B cell (primary cell): ENCODE data around the gene FAM20C. TPM values are rescaled to one million over a fixed set of nuclear protein-coding genes. Genes with fewer than 3 reads are reported as not detected.

ENCODE experiments used
- ATAC-seq: fragments of 200-7000 bp; cut with Tn5 transposase; one replicate; pipeline ENCODE4 v1.10.0; 2021; ENCODE audit warnings: low read depth, mild to moderate bottlenecking, moderate number of reproducible peaks, moderate library complexity
- CTCF ChIA-PET: fragments of 350-600 bp; sonication (Branson Sonifier 250); formaldehyde crosslinking; loops from one replicate; lab custom pipeline; 2021; ENCODE audit warnings: antibody characterized with exemption, inconsistent platforms; lab: Charles Lee
- POLR2A ChIA-PET: fragments of 350-600 bp; sonication (Branson Sonifier 250); formaldehyde crosslinking; loops from one replicate; lab custom pipeline; 2021; ENCODE audit warnings: antibody characterized with exemption; lab: Charles Lee
- DNase-seq: peaks from one replicate; pipeline ENCODE4 v3.0.0; 2013
- H2AFZ ChIP-seq: 2 replicates; pipeline ENCODE4 v1.6.1; 2012; ENCODE audit warnings: mild to moderate bottlenecking, low read depth, low read length; ENCODE audit not compliant: insufficient read depth, poor library complexity, severe bottlenecking
- H3K27ac ChIP-seq, 2 donors: 1 replicate in 1 of 2; 2 replicates in 1 of 2; pipeline ENCODE4 v1.5.1; 2012 to 2013; ENCODE audit warnings: low read length in 2 of 2, mild to moderate bottlenecking in 2 of 2, moderate library complexity in 1 of 2
- H3K27me3 ChIP-seq, 4 experiments: fragments of 200-600 bp in 1 of 4; sonication (generic) in 1 of 4; replicated peaks in 1 of 4; 1 replicate in 2 of 4; 2 replicates in 2 of 4; pipeline versions ENCODE4 v1.6.1 to v1.7.0; 2013 to 2016; ENCODE audit warnings: low read length in 3 of 4, mild to moderate bottlenecking in 2 of 4, mixed read lengths in 1 of 4, moderate library complexity in 1 of 4; ENCODE audit not compliant: insufficient read depth in 4 of 4, control insufficient read depth in 3 of 4; ENCODE audit errors: control extremely low read depth in 1 of 4
- H3K36me3 ChIP-seq, 2 experiments: replicated peaks in 1 of 2; 1 replicate in 1 of 2; 2 replicates in 1 of 2; pipeline versions ENCODE4 v1.6.1 to v1.7.1; 2013; ENCODE audit warnings: low read length in 1 of 2; ENCODE audit not compliant: insufficient read depth in 2 of 2, control insufficient read depth in 1 of 2; ENCODE audit errors: control extremely low read depth in 1 of 2, extremely low read depth in 1 of 2
- H3K4me1 ChIP-seq, 2 donors: fragments of 200-600 bp in 1 of 2; sonication (generic) in 1 of 2; 1 replicate in 1 of 2; 2 replicates in 1 of 2; pipeline versions ENCODE4 v1.5.1 to v1.6.1; 2013 to 2017; ENCODE audit warnings: low read length in 2 of 2; ENCODE audit not compliant: control insufficient read depth in 2 of 2, insufficient read depth in 2 of 2
- H3K4me2 ChIP-seq: replicated peaks from 2 replicates; pipeline ENCODE3; 2012; ENCODE audit warnings: mild to moderate bottlenecking, low read depth, low read length; ENCODE audit not compliant: poor library complexity, severe bottlenecking
- H3K4me3 ChIP-seq, 5 experiments: fragments of 200-600 bp in 1 of 5; sonication (generic) in 1 of 5; 1 replicate in 3 of 5; 2 replicates in 2 of 5; pipeline versions ENCODE4 v1.5.1 to v1.7.0; 2011 to 2016; ENCODE audit warnings: low read length in 4 of 5, mild to moderate bottlenecking in 4 of 5, low read depth in 2 of 5, control low read depth in 1 of 5, moderate library complexity in 1 of 5; ENCODE audit not compliant: insufficient read depth in 1 of 5; ENCODE audit errors: control extremely low read depth in 1 of 5, extremely low read depth in 1 of 5
- H3K79me2 ChIP-seq: fragments of 200-600 bp; sonication (generic); one replicate; pipeline ENCODE4 v1.6.0; 2016; ENCODE audit warnings: low read length; ENCODE audit not compliant: control insufficient read depth, insufficient read depth
- H3K9ac ChIP-seq: fragments of 200-600 bp; sonication (generic); 2 replicates; pipeline ENCODE4 v1.6.1; 2017; ENCODE audit warnings: mild to moderate bottlenecking, low read length, moderate library complexity
- H3K9me3 ChIP-seq, 3 donors: one replicate each; pipeline versions ENCODE4 v1.6.1 to v1.7.1; 2013; ENCODE audit warnings: low read length in 2 of 3; ENCODE audit not compliant: control insufficient read depth in 2 of 3, insufficient read depth in 1 of 3; ENCODE audit errors: control extremely low read depth in 1 of 3
- H4K20me1 ChIP-seq: 2 replicates; pipeline ENCODE4 v1.6.0; 2012; ENCODE audit warnings: mild to moderate bottlenecking, low read length; ENCODE audit not compliant: insufficient read depth, control insufficient read depth, poor library complexity, severe bottlenecking
- H3K27ac Mint-ChIP-seq: one replicate; pipeline ENCODE4 v1.8.0; 2021; ENCODE audit warnings: mixed read lengths
- H3K27me3 Mint-ChIP-seq: one replicate; pipeline ENCODE4 v1.8.0; 2021; ENCODE audit warnings: mixed read lengths
- H3K4me1 Mint-ChIP-seq: one replicate; pipeline ENCODE4 v1.8.0; 2021; ENCODE audit warnings: mixed read lengths
- H3K4me3 Mint-ChIP-seq: one replicate; pipeline ENCODE4 v1.8.0; 2021; ENCODE audit warnings: mixed read lengths
- H3K9me3 Mint-ChIP-seq: one replicate; pipeline ENCODE4 v1.8.0; 2022; ENCODE audit warnings: mixed read lengths; ENCODE audit not compliant: insufficient read depth
- EZH2 ChIP-seq: IDR thresholded peaks from 2 replicates; pipeline ENCODE4 v1.6.1; 2012; ENCODE audit warnings: borderline replicate concordance, low read depth, mild to moderate bottlenecking, moderate library complexity, low read length; ENCODE audit not compliant: insufficient read depth, poor library complexity, severe bottlenecking
- WGBS: methylation state at CpG from one replicate; pipeline ENCODE4 v1.1.5; 2013; ENCODE audit warnings: missing lambda C conversion rate; ENCODE audit not compliant: insufficient coverage; 5-methylcytosine and 5-hydroxymethylcytosine counted together
- intact Hi-C: fragments of 100-400 bp; cut with micrococcal nuclease; formaldehyde crosslinking; loops from one replicate; pipeline ENCODE4 v1.10.0; 2022
- polyA plus RNA-seq: library from polyadenylated mRNA; depleted of rRNA; stranded (reverse); fragments of >200 nt; gene quantifications from 2 replicates; pipeline ENCODE4 v1.2.3, GENCODE V29; 2012
- total RNA-seq, 2 donors: library from RNA; stranded (reverse); fragments of 120-200 nt in 1 of 2; gene quantifications; 1 replicate in 1 of 2; 2 replicates in 1 of 2; pipeline versions ENCODE4 v1.2.3 to v1.2.4, GENCODE V29; 2013 to 2022
- TF ChIP-seq, protein P1 (sequence below): fragments of 200-600 bp; IDR thresholded peaks from one replicate; pipeline ENCODE4 v1.8.0; 2022; ENCODE audit warnings: antibody characterized with exemption, mild to moderate bottlenecking

The FAM20C gene
- total and polyA plus RNA-seq, 2 donors (not counting 1 experiment from before 2014, with no cell fraction given) = 0.54 to 0.81 TPM

DNA sequence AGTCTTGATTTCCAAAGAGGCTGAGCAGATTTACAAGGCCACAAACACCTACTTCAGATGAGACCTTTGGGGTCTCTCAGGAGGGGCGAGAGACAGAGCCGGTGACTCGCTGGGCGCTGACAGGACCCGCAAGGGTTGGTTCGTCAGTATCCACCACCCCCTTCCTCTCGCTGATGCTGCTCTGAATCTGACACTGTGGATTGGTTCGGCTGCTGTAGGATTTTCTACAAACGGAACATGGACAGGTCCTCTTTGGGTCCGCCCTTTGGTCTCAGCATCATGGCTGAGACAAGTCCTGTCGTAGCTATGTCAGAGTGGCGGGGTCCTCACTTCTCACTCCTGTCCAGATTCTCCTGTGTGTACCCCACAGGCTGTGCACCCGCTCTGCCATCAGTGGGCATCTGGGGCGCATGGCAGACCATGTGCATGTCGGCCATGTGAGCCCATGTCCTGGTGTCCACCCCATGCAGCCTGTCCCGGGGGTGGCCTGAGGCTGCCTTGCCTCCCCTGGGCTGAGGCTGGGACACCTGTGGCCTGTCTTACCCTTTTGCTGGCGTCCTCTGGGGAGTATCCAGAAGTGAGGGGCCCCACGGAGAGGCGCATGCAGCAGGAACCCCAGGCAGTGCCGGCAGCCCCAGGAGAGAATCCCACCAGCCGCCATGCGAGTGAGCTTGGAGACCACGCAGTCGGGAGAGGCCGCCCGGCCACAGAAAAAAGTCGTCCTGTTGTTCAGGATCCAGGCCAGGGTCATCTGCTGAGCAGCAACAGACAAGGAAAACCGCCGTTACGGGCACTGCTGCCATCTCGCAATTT lies 21.6 kb upstream of the FAM20C start:
- DNase-seq (no peak), ATAC-seq (no peak)
- H3K9me3 Mint-ChIP-seq = no peaks in the 10 kb centered on the region
- Histone ChIP-seq H2AFZ (no peak overlapping the region), H3K36me3 (no peaks in the 10 kb centered on the region), H3K27ac (no peak overlapping the region), H3K4me2 (no peak overlapping the region), H3K27me3 (peaks cover 0 to 13% (median 0%) of the 10 kb centered on the region in 4 experiments), H3K79me2 (no peaks in the 10 kb centered on the region), H4K20me1 (no peaks in the 10 kb centered on the region), H3K4me1 (no peaks in the 10 kb centered on the region), H3K9me3 (no peaks in the 10 kb centered on the region), H3K9ac (no peak overlapping the region), H3K4me3 (no peak overlapping the region)
- H3K4me3 Mint-ChIP-seq = no peak overlapping the region
- ChIA-PET CTCF (no interaction called here), POLR2A (no interaction called here)
- intact Hi-C loops = no loop called here
- TF ChIP-seq, protein P1, sequence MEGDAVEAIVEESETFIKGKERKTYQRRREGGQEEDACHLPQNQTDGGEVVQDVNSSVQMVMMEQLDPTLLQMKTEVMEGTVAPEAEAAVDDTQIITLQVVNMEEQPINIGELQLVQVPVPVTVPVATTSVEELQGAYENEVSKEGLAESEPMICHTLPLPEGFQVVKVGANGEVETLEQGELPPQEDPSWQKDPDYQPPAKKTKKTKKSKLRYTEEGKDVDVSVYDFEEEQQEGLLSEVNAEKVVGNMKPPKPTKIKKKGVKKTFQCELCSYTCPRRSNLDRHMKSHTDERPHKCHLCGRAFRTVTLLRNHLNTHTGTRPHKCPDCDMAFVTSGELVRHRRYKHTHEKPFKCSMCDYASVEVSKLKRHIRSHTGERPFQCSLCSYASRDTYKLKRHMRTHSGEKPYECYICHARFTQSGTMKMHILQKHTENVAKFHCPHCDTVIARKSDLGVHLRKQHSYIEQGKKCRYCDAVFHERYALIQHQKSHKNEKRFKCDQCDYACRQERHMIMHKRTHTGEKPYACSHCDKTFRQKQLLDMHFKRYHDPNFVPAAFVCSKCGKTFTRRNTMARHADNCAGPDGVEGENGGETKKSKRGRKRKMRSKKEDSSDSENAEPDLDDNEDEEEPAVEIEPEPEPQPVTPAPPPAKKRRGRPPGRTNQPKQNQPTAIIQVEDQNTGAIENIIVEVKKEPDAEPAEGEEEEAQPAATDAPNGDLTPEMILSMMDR = no peak
- no peak for TF ChIP-seq EZH2
- H3K4me1 Mint-ChIP-seq = no peaks in the 10 kb centered on the region
- WGBS = 96% methylated on average over 31 of the region's 31 CpGs
- peaks cover 16% of the 10 kb centered on the region for H3K27me3 Mint-ChIP-seq
- H3K27ac Mint-ChIP-seq = no peak overlapping the region

DNA sequence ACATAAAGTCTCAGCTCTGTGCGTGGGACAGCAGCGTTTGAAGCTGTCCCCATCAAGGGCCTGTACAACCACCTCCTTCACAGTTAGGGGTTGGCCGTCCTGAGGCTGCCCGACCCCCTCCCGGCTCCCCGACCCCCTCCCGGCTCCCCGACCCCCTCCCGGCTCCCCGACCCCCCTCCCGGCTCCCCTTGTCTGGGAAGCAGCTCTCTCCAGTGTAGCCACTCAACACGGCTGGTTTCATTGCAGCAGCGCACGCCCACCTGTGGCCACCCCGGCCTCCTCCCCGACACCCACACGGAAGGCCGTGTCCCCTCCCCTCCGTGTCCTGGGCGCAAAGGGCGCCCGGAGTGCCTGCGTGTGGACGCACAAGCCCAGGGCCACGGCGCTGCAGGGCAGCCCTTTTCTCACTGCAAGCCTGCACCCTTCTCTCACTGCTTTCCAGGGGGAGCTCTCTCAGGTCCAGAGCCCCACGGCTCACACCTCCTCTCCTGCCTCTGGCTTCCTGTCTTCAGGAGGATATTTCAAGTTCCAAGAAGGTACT lies 20.9 kb upstream of the FAM20C start:
- no peak overlapping the region for H3K9ac ChIP-seq
- H3K27me3 ChIP-seq = peaks cover 0 to 13% (median 0%) of the 10 kb centered on the region in 4 experiments
- no peak for TF ChIP-seq EZH2
- TF ChIP-seq, protein P1 = no peak

More for the DNA sequence above, 20.9 kb upstream of the FAM20C start:
- H3K4me3 ChIP-seq = no peak overlapping the region
- H3K9me3 Mint-ChIP-seq = no peaks in the 10 kb centered on the region
- no peak overlapping the region for H3K27ac ChIP-seq
- H3K4me1 ChIP-seq = no peaks in the 10 kb centered on the region
- no peaks in the 10 kb centered on the region for H3K9me3 ChIP-seq
- no peaks in the 10 kb centered on the region for H3K79me2 ChIP-seq
- no peak overlapping the region for H3K4me3 Mint-ChIP-seq
- H4K20me1 ChIP-seq = no peaks in the 10 kb centered on the region
- no peaks in the 10 kb centered on the region for H3K36me3 ChIP-seq
- ChIA-PET POLR2A (no interaction called here), CTCF (no interaction called here)
- ATAC-seq = no peak
- intact Hi-C loops = no loop called here
- H2AFZ ChIP-seq = no peak overlapping the region
- no peak for DNase-seq
- H3K27ac Mint-ChIP-seq = no peak overlapping the region
- no peaks in the 10 kb centered on the region for H3K4me1 Mint-ChIP-seq
- H3K27me3 Mint-ChIP-seq = peaks cover 12% of the 10 kb centered on the region
- 93% methylated on average over 17 of the region's 27 CpGs for WGBS
- H3K4me2 ChIP-seq = no peak overlapping the region
